ENCODE measurements around the gene NUP93.
"Not testable (repeated sequence)": the region's sequence is repeated elsewhere in the genome, so short reads cannot be mapped to it uniquely, and the experiment has no call there.

- TF ChIP-seq CTCF (conservative IDR thresholded peaks at IDR 0.05; ENCODE audit: low read length); EZH2phosphoT487 (IDR thresholded peaks at IDR 0.05; ENCODE audit: borderline replicate concordance): not testable (repeated sequence)
Observed at GRCh38 chr16:56739378-56739777, 9.4 kb downstream of the NUP93 start.

Data from Loucy (cell line).